Measurements from ENCODE around the gene CAMSAP1.

CAMSAP1 gene

DNA sequence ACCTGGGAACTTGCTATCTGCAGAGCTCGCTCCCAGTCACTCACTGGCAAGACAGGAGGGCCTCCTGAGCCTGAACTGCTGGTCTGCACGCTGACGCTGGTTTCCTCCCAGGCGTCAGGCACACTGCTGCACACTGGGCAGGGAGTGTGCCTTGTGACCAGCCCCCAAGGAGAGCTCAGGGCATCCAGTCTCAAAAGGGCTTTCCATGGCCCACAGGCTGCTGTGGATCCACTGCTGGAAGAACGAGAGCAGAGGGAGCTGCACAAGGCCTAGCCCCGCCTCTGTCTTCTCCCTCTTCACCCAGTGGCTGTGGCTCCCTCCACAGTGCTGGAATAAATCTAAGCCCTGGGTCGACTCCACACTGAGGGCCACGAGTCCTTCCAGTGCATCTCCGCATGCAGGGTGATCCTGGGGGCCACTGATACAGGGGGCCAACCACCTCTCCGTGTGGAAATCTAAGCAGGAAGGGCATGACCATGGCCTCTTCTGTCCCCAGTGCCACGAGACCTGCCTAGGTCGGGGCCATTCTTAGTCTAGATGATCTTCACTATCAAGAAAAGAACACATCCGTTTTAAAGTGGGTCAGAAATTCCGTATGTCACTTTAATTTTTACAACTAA lies 93.6 kb downstream of the CAMSAP1 start:
- DNase-seq (ENCODE audit: low read depth in 2 of 2), result no peak

DNA sequence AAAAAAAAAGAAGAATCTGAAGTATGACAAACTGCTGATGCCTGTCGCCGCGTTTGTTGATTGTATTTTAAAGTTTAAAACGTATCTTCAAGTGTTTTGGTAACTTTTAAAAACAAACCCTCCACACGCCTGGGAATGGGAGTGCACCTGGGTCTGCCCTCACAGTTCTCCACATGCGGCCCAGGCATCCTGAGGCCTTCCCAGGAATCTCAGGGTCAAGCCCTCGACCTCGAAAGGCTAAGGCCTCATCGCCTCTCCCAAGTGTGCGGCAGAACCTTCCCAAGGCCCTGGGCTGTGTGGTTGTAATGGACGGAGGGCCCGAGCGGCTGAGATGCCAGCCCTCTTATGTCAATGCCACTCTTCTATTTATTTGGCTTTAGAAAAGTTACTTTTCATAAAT lies 94.4 kb downstream of the CAMSAP1 start:
- no peak for DNase-seq (ENCODE audit: low read depth in 2 of 2)

GRCh38 chr9:135811801-135812200 lies 95.5 kb downstream of the CAMSAP1 start:
- no peak for DNase-seq (ENCODE audit: low read depth in 2 of 2)

DNA sequence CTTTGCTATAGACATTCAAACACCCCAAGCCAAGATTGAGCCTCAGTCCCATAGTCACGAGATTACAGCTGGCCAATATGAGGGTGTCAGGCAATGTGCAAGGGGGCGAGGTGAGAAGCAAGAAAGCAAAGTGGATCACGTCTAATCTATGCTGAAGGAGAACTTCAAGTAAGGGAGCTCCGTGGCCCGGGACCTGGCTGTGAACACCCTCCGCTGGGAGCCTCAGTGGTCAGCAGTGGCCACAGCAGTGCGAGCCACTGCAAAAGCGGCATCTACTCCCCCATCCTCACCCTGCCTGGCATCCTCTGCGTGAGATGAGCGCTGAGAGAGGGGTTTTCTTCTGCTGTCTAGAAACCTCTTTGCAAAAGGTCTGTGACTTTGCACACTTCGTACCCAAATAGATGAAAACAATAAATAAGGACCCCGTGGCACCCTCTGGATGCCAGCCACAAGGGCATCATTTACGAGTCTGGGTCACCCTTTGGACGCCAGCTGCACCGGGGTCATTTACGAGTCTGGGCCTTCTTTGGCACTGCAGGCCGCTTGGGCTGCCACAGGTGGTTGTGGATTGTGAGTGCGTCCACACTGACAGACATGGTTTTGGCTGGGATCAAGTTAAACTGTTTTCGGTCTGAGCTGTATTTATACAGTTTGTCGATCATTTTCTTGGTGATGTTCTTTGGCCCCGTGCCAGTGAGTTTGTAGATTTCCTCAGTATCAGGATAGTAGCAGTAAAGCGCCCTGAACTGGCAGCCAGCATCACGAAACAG lies 96.4 kb downstream of the CAMSAP1 start:
- no peak for DNase-seq (ENCODE audit: low read depth in 2 of 2)

DNA sequence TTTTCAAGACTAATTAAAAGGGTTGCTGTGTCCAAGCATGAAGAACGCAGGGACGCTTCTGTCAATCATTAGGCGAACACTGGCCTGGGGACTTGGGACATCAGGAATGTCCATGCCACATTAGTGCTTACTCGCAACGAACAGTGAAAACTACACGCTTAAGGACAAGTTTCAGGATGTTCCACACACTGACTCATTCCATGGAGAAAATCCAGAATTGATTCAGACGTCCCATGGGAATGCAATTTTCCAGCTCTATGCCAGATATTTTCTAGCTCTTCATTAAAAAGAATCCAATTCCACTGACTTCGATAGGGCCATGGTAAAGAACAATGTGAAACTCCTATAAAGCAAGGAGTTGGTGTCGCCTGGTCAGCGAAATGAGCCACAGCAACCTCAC lies 98.2 kb downstream of the CAMSAP1 start:
- no peak for DNase-seq (ENCODE audit: low read depth in 2 of 2)

DNA sequence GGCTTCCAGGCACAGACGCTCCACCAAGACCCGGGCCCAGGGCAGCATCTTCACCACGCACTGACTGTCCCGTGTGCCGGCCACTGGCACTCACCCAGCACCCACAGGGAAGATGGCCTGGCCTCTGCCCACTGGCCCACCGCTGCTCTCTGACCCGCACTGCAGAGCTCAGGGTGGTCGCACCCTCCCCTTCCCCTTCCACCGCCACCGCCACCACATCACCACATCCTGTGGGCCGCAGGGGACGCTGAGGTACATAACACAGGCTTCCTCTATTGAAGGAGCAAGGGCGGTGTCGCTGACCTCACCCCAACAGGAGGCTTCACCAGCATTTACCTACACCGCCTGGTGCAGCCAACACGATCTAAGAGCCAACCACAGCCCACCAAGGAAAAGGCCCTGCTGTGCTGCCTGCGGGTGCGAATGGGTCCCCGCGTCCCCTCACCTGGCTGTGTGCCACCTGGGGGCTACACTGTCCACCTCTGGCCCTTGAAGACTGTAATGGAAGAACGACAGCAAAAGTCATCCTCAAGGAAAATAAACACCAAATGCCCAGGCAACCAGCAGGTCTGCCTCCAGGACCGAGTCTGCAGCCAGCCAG lies 101.8 kb downstream of the CAMSAP1 start:
- DNase-seq (ENCODE audit: low read depth in 2 of 2), result no peak

DNA sequence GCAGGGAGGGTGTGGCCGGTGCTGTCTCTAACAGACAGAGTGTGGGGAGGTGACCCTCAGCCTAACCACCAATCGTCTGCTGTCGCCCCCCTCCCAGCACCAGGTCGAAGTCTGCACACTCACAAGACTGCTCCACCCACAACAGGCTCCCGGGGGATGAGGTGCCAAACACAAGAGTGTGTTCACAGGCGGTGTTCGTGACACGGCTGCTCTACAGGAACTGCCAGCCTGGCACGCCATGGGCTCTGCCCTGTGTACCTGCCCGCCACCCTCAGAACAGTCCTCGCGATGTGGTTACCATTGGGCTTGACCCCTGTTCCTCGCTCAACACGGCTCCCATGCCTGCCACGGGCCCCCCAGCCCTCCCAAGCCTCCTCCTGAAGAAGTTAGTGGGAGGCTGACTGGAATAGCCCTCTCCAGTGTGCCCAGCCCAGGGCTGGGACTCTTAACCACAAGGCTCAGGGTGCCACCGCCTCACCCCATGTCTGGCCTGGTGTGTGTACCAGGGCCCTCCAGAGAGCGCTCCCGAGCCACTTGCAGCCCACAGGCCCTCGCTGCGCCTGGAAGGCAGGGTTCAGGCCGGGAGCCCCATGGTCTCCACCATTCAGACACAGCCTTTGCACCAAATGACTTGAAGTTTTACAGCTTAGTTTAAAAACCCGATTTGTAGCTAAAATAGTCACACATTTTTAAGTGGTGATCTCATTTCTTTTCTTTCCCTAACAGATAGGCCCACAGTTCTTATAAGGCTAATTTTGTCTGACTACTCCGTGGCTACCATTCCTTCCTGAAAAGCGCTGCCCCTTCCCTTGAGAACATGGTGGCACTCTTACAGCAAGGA lies 102.5 kb downstream of the CAMSAP1 start:
- no peak for DNase-seq (ENCODE audit: low read depth in 2 of 2)

GRCh38 chr9:135803441-135803840 lies 103.9 kb downstream of the CAMSAP1 start:
- DNase-seq (ENCODE audit: low read depth in 2 of 2), result no peak

DNA sequence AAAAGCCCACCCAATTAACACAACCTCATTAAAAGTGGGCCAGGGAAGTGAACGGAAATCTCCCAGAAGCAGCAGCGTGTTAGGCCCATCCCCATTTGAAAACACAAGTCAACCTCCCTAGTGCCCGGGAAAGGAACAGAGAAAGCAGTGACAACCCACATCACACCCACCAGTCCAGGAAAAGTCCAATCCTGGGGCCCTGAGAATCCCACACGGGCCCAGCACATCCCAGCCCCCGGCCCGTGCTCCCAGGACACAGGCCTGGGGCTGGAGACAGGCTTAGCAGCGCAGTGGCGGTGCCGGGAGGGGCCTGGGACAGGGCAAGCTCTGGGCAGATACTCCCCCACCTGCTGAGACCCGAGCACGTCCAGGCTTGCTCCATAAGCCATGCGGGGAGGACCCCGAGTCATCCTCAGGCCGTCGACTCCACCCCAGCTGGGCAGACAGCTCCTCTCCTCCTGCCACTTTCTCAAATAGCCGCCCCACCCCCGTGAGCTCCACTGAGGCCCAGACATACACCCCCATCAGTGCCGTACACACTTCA lies 104.4 kb downstream of the CAMSAP1 start:
- DNase-seq (ENCODE audit: low read depth in 2 of 2), result no peak

DNA sequence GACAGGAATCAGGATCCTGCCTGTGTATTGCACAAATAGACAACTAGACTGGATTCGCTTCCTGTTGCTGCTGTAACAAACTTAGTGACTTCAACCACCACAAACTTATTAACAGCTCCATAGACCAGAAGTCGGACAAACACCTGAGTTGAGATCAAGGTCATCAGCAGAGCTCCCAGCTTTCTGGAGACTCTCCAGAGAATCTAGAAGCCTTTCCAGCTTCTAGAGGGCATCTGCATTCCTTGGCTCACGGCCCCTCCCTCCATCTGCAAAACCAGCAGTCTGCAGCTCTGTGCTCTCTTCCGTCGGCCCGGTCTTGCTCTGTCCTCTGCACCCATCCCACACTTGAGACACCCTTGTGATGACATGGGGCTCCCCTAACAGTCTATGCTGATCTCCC lies 106.3 kb downstream of the CAMSAP1 start:
- no peak for DNase-seq (ENCODE audit: low read depth in 2 of 2)

DNA sequence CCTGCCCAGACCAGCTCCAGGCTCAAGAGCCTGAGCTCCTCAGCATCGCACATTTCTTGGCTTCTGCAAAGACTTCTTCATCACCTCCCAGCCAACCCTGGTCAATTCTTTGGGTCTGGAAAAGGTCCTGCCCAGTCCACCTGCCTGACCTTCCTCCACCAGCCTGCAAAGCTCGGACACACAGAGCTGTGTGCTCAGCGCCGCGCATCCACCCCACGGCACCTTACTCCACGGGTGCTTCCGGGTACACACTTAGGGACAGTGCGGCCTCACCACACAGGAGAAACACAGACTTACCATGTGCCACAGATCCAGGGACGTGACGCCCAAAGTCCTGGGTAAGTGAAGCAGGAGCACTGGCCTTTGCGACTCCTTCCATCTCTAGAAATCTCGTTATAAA lies 108.1 kb downstream of the CAMSAP1 start:
- no peak for DNase-seq (ENCODE audit: low read depth in 2 of 2)

- no peak for DNase-seq (ENCODE audit: low read depth in 2 of 2)
These were observed 109.1 kb downstream of the CAMSAP1 start for GRCh38 chr9:135798263-135798585.

DNA sequence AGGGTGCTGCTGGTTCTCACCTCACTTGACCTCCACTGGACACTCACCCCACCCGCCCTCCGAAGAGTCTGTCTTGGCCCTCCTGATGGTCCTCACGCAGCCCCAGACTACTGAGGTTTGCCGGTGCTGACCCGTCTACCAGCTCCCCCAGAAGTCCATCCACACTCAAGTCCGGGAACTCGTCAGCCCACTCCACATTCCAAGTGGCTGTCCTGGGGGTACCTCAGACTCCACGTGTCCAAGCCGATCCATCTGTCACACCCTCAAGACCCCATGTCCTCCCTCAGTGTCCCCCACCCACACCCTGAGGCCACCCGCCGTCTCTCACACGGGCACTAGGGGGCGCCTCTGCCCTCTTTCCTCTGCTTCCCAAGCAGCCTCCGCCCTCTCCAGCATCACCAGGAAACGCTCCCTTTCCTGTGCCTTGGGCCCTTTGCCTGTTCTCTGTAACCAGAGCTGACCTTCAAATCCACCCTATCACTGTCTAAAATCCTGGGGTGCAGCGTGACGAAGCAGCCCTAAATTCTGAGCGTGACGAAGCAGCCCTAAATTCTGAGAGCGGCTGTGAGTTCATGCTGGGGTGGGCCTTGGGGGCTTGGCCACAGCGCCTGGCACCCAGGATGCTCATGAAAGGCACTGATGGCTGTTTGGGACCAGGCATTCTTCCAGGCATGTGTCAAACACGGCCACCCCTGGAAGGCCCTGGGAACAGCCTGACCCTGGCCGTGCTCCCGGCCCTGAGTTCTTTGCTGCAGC lies 109.7 kb downstream of the CAMSAP1 start:
- DNase-seq (ENCODE audit: low read depth in 2 of 2), result no peak

DNA sequence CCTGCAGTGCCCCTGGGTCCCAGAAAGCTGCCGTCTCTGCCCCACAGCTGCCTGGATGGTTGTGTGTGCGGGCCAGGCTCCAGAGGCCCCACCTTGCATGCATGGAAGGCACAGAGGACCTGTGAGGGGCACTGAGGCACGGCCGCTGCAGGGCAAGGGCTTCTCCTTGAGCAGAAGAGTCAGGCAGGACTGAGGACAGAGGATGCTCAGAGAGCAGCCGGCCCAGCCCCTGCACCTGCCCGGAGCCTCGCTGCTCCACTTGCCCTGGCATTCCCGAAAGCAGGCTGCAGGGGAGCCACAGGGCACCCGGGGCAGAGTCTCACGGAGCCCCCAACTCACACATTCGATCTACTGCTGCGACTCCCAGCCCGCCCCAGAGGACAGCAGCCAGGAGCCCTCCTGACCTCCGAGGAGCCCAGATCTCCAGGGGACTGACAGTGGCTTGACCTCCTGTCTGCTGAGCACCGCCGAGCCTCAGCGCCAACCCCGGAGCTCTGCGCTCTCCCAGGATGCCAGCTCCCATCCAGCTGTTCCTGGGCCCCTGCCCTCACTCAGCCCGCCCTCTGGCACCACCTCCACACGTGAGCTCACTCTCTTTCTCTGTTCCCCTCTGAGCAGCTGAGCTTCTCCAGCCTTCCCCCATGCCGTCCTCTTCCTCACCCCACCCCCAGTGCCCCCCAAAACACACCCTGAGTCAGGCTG lies 110.4 kb downstream of the CAMSAP1 start:
- no peak for DNase-seq (ENCODE audit: low read depth in 2 of 2)

GRCh38 chr9:135795391-135795790 lies 112.0 kb downstream of the CAMSAP1 start:
- DNase-seq (ENCODE audit: low read depth in 2 of 2), result no peak

DNA sequence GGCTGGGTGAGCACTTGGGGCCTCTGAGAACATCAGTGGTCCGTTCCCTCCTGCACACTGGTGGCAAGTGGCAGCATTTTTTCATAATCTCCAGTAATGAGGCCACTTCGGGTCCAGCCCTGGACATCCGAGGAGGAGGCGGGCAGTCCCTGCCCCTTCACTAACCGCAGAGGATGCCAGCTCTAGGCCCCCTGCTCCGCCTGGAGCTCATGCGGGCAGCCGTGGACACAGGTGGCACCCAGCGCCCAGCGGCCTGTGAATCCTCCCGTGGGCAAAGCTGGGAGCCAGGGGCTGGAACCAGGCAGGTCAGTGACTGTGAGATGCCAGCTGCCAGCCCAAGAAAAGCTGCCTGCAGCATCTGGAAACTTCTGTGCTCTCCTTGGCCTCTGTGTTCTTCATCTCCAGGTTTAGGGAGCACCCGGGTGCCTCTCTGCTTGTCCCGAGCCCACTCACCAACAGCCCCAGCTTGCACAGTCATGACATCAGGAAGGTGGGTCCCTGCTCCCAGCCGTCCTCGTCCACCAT lies 112.9 kb downstream of the CAMSAP1 start:
- DNase-seq (ENCODE audit: low read depth in 2 of 2), result no peak

GRCh38 chr9:135794057-135794335 lies 113.3 kb downstream of the CAMSAP1 start:
- DNase-seq (ENCODE audit: low read depth in 2 of 2), result no peak

GRCh38 chr9:135793221-135794056 lies 113.9 kb downstream of the CAMSAP1 start:
- no peak for DNase-seq (ENCODE audit: low read depth in 2 of 2)

- DNase-seq (ENCODE audit: low read depth in 2 of 2), result no peak
These were observed 114.8 kb downstream of the CAMSAP1 start for GRCh38 chr9:135792268-135793128.
